ENCODE data around the gene CD274.

The CD274 gene

DNA sequence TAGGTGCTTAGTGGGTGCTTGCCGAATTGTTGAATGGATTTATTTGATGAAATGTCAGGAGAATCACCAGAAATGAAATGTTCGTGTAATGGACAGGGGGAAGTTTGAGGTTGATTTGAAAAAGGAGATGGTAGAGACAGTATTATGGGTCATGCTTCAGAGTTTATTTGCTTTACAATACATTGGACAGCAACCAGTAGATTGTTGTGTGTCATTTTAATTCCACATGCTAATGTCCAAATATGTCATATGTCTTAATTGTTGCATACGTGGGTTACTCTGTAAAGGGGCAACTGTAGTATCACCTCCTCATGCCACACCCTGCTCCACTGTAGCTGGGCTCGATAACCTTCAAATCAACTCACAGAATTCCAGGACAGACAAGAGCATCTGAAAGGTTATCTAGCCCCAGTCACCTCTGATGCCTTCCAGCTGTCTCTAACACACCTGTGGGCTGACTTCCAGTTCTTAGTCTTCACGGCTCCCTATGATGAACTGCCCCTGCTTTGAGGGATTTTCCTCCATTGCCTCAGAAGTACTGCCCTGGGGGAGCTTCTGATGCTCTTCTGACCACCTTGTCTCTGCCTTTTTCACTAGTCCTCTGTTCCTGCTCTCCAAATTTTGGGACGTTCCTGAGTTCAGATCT lies 61.7 kb downstream of the CD274 start:
- DNase-seq (ENCODE audit: low spot score), result no peak
- TF ChIP-seq, protein P1, sequence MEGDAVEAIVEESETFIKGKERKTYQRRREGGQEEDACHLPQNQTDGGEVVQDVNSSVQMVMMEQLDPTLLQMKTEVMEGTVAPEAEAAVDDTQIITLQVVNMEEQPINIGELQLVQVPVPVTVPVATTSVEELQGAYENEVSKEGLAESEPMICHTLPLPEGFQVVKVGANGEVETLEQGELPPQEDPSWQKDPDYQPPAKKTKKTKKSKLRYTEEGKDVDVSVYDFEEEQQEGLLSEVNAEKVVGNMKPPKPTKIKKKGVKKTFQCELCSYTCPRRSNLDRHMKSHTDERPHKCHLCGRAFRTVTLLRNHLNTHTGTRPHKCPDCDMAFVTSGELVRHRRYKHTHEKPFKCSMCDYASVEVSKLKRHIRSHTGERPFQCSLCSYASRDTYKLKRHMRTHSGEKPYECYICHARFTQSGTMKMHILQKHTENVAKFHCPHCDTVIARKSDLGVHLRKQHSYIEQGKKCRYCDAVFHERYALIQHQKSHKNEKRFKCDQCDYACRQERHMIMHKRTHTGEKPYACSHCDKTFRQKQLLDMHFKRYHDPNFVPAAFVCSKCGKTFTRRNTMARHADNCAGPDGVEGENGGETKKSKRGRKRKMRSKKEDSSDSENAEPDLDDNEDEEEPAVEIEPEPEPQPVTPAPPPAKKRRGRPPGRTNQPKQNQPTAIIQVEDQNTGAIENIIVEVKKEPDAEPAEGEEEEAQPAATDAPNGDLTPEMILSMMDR (IDR thresholded peaks at IDR 0.05; ENCODE audit: extremely low read depth, missing control alignments), result no peak

DNA sequence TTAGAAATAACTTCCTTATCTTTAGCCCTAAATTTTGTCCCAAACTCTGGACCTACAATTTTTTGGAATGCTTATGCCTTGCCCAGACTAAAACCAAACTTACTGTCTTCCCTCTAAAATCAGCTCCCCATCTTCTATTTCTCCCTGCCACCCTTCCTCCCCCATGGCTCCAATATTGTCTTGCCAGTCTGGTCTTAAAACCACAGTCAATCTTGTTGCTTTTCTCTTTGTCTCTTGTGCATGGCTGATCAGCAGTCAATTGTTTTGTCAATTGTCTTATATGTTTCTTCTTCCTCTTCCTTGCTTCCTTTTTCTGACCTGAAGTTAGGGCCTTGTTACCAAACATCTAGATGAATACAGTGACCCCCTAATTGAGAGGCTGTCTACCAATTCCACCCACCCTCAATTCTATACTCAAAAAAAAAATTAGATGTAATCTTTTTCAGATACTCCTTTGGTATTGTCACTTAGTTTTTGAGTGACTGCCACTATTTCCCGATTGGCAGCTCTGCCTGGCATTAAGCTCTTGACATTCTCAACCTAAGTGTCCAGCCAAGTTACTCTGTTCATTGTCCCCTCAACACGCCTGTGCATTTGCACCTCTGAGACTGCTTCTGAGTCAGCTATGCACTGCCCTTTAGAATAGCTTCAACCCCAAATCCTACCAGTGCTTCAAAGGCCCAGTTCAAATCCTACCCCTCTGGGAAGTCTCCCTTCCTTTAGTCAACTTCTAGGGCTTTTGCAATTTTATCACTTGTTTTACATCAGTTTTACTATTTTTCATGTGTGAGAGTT lies 62.5 kb downstream of the CD274 start:
- TF ChIP-seq, protein P1 (IDR thresholded peaks at IDR 0.05; ENCODE audit: extremely low read depth, missing control alignments), result no peak

DNA sequence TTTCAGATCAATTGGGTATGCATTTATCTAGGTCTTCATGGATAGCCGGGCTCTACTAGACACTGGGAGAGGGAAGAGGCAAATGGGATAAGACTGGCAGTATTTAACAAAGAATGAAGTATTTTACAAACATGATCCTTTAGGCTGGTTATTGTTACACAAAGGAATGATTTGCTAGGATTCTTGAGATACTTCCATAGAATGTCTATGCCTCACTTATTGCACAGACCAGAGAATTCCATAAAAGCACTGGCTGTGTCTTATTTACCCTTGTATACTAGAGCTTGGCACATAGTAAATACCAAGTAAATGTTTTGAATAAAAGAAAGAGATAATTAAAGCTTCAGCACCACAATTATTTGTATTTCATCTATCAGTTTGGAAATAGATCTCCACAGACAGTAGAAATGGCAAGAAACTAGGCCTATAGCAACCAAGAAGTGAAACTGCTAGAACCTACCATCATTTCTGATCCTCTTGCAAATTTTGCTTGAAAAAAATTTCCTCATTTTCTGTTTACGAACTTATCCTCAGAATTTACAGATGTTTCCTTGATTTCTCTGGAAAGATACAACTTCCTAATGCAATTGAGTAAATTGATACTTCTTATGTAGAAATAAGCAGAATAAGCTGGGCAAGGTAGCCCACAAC lies 63.7 kb downstream of the CD274 start:
- DNase-seq (ENCODE audit: low spot score), result no peak
- TF ChIP-seq, protein P1 (IDR thresholded peaks at IDR 0.05; ENCODE audit: extremely low read depth, missing control alignments), result no peak

More for the DNA sequence above, 62.5 kb downstream of the CD274 start:
- DNase-seq (ENCODE audit: low spot score), result no peak

DNA sequence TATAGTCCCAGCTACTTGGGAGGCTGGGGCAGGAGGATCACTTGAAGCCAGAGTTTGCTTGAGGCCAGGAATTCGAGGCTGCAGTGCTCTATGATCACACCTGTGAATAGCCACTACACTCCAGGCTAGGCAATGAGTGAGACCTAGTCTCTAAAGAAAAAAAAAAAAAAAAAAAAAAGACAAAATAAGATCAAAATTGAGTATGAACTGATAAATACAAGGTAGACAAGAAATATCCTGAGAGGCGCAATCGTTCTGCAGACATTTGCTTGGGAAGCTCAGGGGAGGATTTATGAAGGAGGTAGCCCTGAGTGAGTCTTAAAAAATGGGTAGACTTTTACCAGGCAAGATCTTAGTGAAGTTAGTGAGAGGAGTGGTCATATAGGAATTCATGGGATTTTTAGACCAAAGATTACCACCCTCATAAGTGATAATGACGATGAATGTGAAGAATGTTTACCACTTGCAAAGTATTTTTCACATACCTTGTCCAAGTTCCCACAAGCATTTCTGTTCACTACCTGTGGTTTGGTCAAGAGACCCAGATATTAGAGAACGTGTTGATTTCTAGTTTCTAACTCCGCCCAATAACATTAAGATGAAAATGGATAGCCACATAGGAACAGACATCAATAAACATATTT lies 64.4 kb downstream of the CD274 start:
- DNase-seq (ENCODE audit: low spot score), result no peak
- TF ChIP-seq, protein P1 (IDR thresholded peaks at IDR 0.05; ENCODE audit: extremely low read depth, missing control alignments), result no peak

DNA sequence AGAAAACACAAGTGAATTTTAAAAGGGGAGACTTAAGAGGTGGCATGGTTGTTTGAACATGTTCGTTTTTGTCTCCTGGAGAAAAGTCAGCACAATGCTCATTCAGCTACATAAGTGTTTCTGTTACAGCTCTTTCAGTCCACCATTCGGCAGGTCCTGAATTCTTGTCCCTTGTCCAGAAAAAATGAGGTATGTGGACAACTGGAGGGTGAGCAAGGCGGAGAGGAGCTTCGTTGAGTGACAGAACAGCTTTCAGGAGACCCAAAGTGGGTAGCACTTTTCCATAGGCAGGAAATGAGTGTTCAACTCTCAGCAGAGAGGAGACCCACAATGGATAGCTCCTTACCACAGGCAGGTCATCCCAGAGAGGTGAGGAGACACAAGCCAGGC lies 64.9 kb downstream of the CD274 start:
- TF ChIP-seq, protein P1 (IDR thresholded peaks at IDR 0.05; ENCODE audit: extremely low read depth, missing control alignments), result no peak
- no peak for DNase-seq (ENCODE audit: low spot score)

DNA sequence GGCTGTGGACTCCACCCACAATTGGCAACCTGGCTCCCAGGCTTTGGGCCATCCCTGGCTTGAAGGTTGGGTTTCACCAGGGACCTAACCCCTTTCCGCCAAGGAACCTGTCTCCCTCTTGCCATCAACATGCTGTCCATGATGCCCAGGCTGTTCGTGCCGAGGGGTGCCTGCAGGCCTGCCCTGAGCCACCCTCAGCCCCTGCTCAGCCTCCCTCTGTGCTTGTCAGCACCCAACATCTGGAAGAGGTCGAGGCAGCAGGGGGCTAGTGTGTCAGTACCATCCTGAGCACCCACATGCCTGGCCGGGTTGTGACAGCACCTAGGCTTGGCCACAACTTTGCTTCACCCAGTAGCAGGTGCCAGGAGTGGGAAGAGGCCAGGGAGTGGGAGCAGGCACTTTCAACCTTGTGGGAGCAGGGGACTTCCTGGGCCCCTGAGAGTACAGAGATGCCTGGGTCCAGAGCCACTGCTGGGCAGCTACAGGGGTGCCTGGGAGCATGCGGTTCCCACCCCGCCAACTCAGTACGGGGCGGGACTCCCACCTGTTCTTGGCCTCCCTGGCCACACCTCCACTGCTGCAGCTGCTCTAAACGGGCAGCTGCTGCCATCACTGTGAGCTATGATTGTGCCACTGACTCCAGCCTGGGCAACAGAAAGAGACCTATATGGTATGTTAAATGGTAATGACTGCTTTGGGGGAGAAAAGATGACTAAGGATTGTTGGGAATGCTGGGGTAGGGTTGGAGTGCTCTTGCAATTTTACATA lies 66.3 kb downstream of the CD274 start:
- TF ChIP-seq, protein P1 (IDR thresholded peaks at IDR 0.05; ENCODE audit: extremely low read depth, missing control alignments), result no peak
- DNase-seq (ENCODE audit: low spot score), result no peak

All from GM20000 (cell line).